GM21423 (cell line): ENCODE data around the gene CAPZB.

Experiments used
- ATAC-seq: cut with Tn5 transposase; IDR thresholded peaks from one replicate; pipeline ENCODE4 v1.9.1; 2021; ENCODE audit warnings: mild to moderate bottlenecking, moderate library complexity; ENCODE audit not compliant: unreplicated experiment

Gene CAPZB

DNA sequence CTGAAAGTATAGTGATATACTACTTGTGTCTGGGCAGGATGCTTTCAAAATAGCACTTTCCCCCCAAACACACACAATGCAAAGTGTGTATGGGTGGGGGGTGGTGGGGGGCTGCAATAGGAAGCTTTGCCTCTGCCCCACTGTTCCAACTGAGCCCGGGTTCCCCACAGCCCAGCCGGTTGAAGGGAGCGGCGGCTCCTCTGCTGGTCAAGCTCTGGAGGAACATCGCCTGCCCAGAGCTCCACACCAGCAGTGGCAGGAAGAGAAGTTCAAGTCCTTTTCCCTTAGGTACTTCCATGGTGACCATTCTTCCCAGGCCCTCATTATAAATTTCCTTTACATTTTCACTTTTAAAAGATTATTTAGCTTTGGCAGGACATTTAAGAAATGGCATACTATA, 74.9 kb downstream of the CAPZB start:
- ATAC-seq: no peak

DNA sequence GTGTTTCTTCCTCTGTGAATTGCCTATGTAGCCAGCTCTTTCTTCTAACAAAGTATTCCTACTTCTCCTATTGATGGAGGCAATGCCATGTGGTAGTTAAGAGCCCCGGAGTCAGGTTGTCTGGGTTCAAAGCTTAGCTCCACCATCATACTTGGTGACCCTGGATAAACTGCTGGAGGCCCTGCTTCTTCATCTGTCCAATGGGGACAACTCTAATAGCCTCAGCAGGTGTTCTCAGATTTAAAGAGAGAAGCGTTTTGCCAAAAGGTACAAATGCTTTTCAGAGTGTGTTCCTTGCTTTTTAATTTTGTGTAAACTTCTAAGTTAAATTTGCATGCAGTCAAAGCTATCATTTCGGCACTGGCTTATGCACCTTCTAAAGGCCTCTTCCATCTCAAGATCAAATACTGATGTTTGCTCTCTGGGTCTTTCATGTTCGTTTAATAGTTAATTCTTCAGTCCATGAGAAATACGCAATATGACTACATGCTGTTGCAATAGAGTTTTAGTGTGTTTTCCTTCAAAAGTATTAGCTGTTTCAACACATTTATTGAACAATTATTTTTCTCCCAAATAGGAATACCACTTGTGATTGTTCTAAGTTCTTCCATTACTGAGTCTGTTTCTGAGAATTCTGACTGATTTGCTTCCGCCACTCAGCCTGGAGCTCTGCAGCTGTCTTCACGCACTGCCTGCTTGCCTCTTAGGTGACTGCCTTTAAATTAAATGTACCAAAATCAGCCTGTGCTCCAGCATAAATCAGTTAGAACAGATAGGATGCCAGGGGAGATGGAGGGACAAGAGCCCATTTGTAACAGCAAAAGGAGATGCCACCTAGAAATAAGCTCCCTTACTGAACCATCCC, 75.6 kb downstream of the CAPZB start:
- ATAC-seq: no peak

DNA sequence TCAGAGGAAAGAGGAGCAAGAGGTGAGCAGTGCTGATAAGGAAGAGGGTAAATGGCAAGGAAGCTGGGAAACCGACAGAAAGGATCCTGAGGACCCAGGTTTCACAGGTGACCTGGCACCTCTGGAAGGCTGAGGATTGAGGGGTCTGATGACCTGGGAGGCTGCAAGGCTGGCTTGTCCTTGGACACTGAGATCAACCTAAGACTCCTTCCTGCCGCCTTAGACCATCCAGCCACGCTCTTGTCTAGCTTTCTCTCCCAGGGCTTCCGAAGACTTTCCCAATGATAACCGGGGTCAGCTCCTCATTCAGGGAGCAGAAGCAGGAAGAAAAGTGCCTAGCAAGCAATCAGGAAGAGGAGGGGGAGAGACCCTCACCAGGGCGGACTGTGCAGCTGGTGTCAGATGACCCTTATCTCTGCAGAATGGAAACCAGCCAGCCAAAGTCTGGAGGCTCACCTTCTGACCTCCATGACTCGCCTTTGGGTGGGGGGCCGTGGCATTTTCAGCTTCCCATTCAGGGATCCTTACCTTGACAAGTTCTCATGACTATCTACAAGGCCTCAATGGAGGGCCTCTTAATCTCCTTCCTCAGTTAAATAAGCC, 77.7 kb downstream of the CAPZB start:
- ATAC-seq: no peak

DNA sequence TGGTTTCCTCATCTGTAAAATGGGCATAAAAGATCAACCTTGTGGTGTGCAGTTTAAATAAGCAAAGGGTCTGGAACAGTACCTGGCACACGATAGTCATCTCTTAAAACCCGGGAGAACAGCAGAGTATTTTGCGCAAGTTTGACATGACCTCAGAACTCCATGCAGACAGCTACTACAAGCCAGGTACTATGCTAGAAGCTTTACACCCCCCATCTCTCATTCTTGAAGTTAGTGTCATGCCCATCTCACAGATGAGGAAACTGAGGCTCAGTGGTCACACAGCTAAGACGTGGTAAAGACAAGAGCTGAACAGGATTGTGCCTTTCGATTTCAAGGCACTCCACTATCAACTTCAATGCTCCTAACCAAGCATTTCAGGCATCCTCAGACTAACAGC, 78.7 kb downstream of the CAPZB start:
- ATAC-seq: no peak

DNA sequence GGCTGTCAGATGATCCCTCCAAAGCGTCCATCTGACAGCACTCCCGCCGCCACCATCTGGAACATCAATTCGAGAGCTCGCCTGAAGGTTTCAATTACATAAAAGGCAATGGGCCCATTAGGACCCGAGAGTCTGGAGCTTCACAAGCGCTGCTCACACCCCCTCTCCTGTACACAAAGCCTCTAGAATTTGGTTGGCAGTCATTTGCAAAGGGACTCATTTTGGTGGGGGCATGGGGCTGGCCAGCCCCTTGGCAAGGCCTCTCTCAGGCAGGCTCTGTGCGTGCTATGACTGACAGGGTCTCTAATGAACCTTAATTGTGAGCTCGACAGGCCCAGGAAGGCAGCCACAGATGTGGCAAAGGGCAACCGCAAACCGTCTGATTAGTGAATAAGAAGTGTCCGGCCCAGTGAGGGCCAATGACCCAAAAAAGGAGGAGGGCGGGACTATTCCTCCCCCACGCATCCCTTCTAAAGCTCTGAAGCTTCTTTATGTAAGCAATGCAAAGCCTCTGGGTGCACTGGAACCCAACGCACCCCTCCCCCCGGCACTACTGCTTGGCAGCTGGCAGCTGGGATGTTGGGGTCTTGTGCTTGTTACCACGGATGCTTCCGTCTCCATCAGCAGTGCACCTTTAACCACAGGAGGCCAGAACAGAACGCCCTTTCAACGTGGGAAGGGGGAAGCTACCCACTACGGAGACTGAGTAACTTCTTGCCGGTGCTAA, 79.4 kb downstream of the CAPZB start:
- no peak for ATAC-seq

DNA sequence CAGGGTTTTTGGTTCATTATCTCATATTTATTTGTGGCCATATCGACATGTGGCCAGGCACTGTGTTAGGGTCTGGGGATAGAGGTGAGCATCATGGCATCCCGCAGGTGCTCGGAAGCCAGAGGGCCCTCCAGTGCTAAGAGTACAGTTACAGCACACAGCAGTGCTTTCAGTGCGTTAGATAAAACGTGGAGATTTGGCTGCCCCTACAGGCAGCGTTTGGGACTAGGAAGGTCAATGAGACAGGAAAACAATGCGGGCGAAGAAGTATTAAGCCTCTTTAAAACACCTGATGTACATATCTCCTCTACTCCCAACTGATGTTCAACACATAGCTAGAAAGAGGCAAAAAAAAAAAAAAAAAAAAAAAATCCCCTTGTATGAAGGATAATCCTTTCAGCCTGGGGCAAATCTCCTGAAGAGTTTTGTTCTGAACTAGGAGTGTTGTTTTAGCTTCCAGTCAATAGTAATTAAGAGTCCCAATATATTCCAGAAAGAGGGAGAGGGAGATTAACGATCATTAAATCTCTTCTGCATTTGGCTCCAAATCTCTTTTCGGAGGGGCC, 80.1 kb downstream of the CAPZB start:
- no peak for ATAC-seq

DNA sequence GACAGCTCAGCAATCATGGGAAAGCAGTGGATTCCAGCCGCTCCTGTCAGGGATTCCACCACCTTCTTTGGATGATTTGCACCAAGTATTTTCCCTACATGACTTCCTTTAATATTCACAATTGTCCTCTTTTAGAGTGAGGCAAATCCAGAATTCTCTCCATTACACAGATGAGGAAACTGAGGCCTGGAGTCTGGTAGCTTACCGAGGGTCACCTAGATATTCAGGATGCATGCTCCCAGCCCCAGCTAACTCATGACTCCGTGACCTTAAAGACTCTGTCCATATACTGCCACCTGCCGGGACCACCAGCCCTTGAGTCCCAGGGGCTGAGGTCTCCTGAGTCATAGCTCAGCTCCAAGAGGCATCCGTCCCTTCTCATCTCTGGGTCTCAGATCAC, 80.6 kb downstream of the CAPZB start:
- no peak for ATAC-seq

DNA sequence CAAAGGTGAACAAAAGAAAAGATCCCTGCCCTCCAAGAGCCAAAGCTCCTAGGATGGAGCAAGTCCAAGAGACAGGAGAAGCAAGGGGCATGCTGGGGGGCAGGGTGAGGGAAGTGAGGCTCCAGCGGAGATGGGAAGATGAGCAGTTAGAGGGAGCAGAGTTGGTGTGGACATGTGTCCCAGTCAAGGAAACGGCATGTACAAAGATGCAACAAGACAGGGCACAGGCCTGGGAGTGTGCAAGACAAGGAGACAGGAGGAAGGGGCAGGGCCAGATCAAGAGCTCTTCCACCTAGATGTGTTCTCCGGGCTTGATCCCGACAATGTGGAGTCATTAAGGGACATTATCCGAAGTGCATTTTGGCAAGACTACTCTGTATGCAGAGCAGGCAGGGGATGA, 82.1 kb downstream of the CAPZB start:
- ATAC-seq: no peak

DNA sequence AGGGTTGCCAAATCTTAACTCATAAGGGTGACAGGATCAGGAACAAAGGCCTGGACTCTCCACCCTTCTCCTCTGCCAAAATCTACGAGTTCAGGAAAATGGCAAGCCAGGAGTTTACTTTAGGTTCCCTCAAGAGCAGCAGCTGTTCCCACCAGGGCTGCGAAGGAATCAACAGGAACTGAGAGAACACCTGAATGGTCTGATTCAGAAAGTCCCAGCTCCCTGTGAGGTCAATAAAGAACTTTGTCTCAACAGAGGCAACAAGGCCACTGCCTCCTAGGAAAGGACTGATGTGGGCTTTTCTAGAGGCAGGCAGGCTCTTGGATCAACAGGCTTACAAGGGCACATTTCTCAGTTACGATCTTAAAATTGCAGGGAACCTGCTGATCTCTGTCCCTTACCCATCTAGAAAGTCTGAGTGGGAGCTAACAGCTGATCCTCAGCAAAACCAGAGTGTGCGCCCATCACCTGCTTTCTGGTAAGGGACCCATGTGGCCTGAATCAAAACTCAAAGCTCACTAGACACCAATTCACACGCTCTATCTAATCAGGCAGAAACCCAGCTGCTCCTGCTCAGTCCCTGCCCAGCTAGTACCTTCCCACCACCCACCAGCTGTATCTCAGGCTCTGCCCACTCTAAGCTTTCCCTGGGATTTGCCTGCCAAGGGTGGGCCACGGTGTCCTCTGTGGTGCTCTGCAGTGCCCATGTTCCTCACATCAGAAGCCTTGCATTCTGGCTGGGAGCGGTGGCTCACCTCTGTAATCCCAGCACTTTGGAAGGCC, 83.1 kb downstream of the CAPZB start:
- ATAC-seq: no peak

DNA sequence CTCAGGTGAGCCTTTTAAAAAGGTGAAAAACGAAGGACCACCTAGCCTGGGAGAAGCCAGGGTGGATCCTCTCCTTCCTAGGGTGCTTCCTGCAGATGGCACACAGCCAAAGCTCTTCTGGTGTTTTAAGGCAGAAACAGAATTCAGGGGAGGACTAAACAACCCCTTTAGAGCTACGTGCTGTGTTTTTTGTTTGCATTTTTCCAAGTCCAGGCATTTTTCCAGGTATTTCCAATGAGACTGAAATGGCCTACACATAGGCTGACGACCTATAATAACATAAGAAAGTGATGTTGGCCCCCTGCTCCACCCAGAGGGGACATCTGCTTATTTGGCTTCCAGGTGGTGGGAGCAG, 83.8 kb downstream of the CAPZB start:
- ATAC-seq: no peak

DNA sequence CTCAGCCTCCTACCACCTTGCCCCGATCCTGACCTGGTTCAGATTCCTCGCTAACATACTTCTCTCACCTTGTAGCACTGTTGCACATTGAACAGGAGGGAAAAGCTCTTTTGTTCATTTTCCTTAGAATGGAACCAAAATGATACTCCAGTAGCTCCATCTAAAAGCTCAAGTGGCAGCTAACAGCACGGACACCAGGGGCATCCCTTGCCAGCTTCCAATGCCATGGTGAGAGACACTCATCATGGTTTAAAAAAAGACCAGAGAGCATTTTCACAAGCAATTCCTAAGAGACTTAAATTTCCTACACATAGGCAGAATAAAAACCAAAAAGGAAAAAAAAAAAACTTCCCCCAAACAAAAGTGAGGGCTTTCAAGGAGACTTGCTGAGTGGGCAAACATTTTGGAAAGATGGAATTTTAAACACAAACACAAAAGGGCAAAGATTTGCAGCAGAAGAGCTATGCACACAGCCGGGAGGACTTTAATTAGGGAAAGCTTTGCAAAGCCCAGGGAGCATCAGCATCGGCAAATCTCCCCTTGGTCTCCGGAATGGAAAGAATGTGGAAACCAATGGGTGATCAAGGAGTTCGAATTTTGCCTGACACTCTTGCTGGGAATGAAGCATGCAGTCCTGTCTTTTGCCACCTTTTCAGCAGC, 84.3 kb downstream of the CAPZB start:
- no peak for ATAC-seq

DNA sequence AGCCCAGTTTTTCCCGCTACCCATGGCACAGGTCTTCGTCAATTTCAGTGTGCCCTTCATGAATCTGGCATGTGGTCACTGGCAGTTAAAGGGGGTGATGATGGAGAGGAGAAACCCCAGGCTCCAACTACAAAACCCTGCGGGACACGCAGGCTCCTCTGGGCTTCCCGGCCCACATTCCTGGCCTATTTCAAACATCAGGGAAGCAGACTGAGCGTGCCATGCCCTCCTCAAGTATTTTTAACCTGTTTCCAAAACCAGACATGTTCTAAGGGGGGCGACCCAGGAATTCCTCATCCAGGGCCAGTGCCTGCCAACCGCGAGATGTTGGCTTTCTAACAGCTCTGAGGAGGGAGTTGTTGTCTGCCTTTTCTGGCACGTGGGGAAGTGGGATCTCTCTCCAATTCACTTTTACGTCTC, 85.1 kb downstream of the CAPZB start:
- no peak for ATAC-seq

DNA sequence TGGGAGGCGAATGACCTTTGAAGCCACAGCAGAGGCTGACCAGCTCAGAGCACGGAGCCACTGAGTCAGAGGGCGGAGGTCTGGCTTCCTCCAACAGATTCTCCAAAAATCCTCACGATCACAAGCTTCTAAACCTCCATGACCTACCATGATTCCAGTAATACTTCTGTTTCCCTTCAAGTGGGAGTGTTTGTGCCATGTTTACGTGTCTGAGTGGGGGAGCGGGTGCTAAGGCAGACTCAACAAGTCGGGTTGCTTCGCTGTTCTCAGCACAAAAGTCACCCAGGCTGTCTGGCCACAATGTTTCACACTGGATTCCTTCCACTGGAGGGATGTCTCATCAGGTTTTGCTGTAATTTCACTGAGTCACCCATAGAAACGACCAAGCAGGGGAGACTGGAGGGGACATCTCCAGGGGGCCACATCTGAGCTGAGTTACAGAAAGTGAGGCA, 87.0 kb downstream of the CAPZB start:
- ATAC-seq: no peak

DNA sequence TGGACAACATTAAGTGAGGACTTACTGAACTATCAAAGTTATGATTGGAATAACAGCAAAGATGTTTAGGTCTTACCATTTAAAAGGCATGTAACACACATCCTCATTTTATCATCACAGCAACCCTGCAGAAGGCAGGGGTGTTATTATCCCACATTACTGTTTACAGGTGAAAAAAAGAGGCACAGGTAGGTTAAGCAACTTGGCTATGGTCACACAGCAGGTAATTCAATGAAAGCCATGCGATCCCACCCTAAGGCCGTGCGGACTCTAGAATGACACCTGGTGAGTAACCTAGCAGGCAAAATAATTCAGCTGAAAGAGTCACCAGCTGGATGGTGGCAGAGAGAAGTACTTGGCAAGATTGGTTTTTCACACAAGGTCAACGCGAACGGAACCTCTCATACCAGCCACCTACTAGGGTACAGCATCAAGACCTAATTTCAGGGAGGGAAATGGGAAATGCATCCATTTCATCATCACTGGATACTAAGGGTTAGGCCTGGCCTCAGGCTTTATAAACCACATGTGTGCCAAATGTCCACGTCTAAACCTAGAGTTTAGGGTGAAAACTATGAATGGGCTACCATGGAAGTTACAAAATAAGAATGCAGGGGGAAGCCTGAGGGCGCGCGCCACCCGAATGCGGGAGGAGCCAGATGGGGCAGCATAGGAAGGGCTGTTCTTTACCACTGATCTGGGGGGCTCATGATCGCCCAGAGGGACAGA, 88.0 kb downstream of the CAPZB start:
- ATAC-seq: no peak

DNA sequence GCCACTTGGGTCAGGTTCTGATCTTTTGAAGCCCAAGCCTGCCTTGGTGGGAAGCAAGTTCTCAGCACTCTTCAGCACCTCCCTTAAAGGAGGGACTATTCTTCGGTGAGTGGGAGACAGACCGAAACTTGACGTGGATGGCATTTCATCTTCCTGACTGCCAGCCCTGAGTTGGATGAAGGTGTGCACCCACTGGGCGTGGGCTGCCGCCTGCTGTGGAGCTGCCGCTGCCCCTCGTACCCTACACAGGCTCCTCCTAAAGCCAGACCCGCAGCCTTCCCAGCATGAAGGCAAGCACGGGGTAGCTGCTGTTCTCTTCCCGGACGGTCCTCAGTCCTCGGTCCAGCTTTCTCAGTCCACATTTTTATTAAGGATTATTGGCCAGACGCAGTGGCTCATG, 89.1 kb downstream of the CAPZB start:
- no peak for ATAC-seq

DNA sequence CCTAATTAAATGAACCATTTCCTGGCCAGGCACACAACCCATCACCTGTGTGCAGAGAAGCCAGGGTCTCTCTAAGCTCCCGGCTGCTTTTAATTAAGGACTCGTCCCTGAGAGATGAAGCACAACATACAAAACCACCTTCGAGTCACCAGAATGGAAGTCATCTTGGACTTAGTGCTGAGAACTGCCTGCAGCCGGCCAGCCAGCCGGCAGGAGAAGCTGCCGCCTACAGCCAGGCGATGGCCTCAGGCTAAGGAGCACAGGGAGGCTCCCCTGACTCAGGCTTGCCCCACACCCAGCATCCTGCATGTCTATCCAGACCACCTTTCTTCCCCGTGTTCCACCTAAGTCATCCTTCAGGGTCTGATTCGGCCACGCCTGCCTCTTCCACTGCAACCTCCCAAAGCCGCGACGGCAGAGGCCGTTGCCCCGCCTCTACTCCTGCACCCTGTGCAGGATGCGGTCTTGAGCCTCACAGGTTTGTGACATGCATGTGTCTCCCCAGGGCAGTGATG, 89.6 kb downstream of the CAPZB start:
- ATAC-seq: no peak

DNA sequence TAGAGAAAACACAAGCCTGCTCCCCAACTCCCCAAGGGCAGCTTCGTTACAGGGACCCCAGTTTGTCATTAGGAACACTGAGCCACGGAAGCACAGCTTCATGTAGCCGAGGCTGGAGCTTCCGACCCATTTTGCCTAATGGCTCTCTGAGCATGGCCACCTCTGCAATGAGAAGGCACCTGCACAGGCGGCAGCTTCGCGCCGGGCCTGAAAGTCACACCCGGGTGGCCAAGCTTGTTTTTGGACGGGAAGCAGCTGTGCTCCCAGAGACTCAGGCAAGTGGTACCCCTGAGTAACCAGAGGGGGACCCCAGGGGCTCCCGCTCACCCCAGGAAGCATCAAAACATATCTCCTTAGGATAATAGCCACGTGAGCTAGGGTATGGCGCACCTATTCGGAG, 92.3 kb downstream of the CAPZB start:
- ATAC-seq: no peak

DNA sequence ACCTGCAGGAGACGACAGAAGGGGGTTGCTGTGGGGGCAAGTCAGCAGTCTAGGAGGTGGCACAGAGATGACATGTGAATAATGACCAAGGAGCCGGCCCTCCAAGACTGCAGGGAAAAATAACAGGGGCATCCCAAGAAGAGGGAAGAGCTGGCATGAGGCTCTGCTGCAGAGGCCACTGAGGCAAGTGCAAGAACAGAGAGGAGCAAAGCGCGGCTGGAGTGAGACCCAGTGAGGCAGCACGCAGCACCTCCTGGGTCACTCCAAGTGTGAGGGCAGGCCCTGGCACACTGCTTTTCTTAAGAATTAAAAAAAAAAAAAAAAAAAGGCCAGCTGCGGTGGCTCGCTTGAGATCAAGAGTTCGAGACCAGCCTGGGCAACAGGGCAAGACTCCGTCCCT, 93.1 kb downstream of the CAPZB start:
- no peak for ATAC-seq

DNA sequence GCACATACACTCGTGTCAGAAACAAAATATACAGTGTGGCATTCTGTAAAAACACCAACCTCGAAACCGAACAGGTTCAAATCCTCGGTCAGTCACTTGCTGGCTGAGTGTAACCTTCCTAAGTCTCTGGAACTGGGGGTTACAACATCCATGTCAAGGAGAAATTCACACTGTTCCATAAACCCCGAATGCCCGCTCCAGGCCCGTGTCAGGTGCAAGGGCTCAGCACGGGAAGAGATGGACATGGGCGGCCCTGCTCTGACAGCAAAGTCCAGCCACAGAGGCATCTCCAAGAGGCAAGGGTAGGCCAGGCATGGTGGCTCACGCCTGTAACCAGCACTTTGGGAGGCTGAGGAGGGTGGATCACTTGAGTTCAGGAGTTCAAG, 93.8 kb downstream of the CAPZB start:
- ATAC-seq: peak; percentile 11
